Kidney epithelial cell (primary cell): ENCODE data around the gene KRTAP5-5. TPM values are rescaled to one million over a fixed set of nuclear protein-coding genes. Genes with fewer than 3 reads are reported as not detected.
"Not testable (repeated sequence)": the region's sequence is repeated elsewhere in the genome, so short reads cannot be mapped to it uniquely, and the experiment has no call there.

ENCODE experiments used
- DNase-seq: peaks from one replicate; pipeline ENCODE4 v3.0.0-alpha.2; 2010; ENCODE audit warnings: low read depth
- H3K27me3 ChIP-seq: 2 replicates; pipeline ENCODE4 v1.6.0; 2011; ENCODE audit warnings: low read length; ENCODE audit not compliant: control insufficient read depth, insufficient read depth
- H3K36me3 ChIP-seq: 2 replicates; pipeline ENCODE4 v1.5.1; 2011; ENCODE audit warnings: low read length; ENCODE audit not compliant: control insufficient read depth, insufficient read depth
- H3K4me3 ChIP-seq: 2 replicates; pipeline ENCODE4 v1.5.1; 2011; ENCODE audit warnings: low read depth, mild to moderate bottlenecking, control low read depth, low read length
- CTCF ChIP-seq: IDR thresholded peaks from 2 replicates; pipeline ENCODE4 v1.5.1; 2011; ENCODE audit warnings: mild to moderate bottlenecking, moderate library complexity, low read length, control low read depth, inconsistent platforms; ENCODE audit not compliant: insufficient read depth, poor library complexity, severe bottlenecking
- total RNA-seq: library from RNA; depleted of rRNA; stranded (reverse); fragments of >200 nt; gene quantifications from 2 replicates; pipeline ENCODE4 v1.2.3, GENCODE V29; 2015

Gene KRTAP5-5
- total RNA-seq, 1 donor from 2014 or later, result not detected

GRCh38 chr11:1668911-1669473, 39.4 kb downstream of the KRTAP5-5 start:
- H3K36me3 ChIP-seq, result no peaks in the 10 kb centered on the region
- H3K4me3 ChIP-seq, result no peak overlapping the region
- TF ChIP-seq CTCF, result no peak
- no peak for DNase-seq
- peaks cover 27% of the 10 kb centered on the region for H3K27me3 ChIP-seq

- peaks cover 32% of the 10 kb centered on the region for H3K27me3 ChIP-seq
- no peak for DNase-seq
- TF ChIP-seq CTCF, result no peak
- no peak overlapping the region for H3K4me3 ChIP-seq
- H3K36me3 ChIP-seq, result no peaks in the 10 kb centered on the region
Observed at GRCh38 chr11:1669546-1670218, 40.1 kb downstream of the KRTAP5-5 start.

- not testable (repeated sequence) for DNase-seq, H3K36me3 ChIP-seq, H3K4me3 ChIP-seq
- H3K27me3 ChIP-seq, result peaks cover 35% of the 10 kb centered on the region
Observed at GRCh38 chr11:1670457-1670856, 40.9 kb downstream of the KRTAP5-5 start.

- Histone ChIP-seq H3K4me3 (no peak overlapping the region), H3K36me3 (no peaks in the 10 kb centered on the region), H3K27me3 (peaks cover 37% of the 10 kb centered on the region)
- no peak for TF ChIP-seq CTCF
- no peak for DNase-seq
Observed at GRCh38 chr11:1670905-1671371, 41.4 kb downstream of the KRTAP5-5 start.

- peaks cover 37% of the 10 kb centered on the region for H3K27me3 ChIP-seq
Observed at GRCh38 chr11:1671658-1672057, 42.1 kb downstream of the KRTAP5-5 start.

More at GRCh38 chr11:1671658-1672057, 42.1 kb downstream of the KRTAP5-5 start:
- Histone ChIP-seq H3K36me3 (no peaks in the 10 kb centered on the region), H3K4me3 (no peak overlapping the region)
- no peak for DNase-seq
- no peak for TF ChIP-seq CTCF
